Keratinocyte (primary cell): ENCODE results near the gene KRTAP5-2.

Experiments used
- CTCF ChIP-seq, 3 experiments: IDR thresholded peaks in 1 of 3; conservative IDR thresholded peaks in 1 of 3; optimal IDR thresholded peaks in 1 of 3; 2 replicates in 2 of 3; 3 replicates in 1 of 3; pipeline versions ENCODE3 to v1.5.1; 2011; ENCODE audit warnings: low read length in 3 of 3, mild to moderate bottlenecking in 3 of 3, moderate library complexity in 2 of 3, control low read depth in 1 of 3, inconsistent platforms in 1 of 3; ENCODE audit not compliant: insufficient read depth in 2 of 3; ENCODE audit errors: extremely low read depth in 1 of 3
- EZH2 ChIP-seq: IDR thresholded peaks from one replicate; pipeline ENCODE4 v1.6.1; 2012; ENCODE audit warnings: inconsistent platforms, mild to moderate bottlenecking, low read length, moderate library complexity

GRCh38 chr11:1604711-1605110 lies 6.6 kb upstream of the KRTAP5-2 start:
- no peak for TF ChIP-seq CTCF (optimal IDR thresholded peaks at IDR 0.05 in 1 of 3, IDR thresholded peaks at IDR 0.05 in 1 of 3, conservative IDR thresholded peaks at IDR 0.05 in 1 of 3; ENCODE audit: extremely low read depth in 1 of 3, insufficient read depth in 2 of 3, low read length in 3 of 3)
- TF ChIP-seq EZH2 = no peak
